ENCODE results near the gene MSRB1. TPM values are rescaled to one million over a fixed set of nuclear protein-coding genes. Genes with fewer than 3 reads are reported as not detected.
"Not testable (repeated sequence)": the region's sequence is repeated elsewhere in the genome, so short reads cannot be mapped to it uniquely, and the experiment has no call there.

The MSRB1 gene
- total and polyA plus RNA-seq, 8 donors = 29.7 to 94.4 (median 57.0) TPM

DNA sequence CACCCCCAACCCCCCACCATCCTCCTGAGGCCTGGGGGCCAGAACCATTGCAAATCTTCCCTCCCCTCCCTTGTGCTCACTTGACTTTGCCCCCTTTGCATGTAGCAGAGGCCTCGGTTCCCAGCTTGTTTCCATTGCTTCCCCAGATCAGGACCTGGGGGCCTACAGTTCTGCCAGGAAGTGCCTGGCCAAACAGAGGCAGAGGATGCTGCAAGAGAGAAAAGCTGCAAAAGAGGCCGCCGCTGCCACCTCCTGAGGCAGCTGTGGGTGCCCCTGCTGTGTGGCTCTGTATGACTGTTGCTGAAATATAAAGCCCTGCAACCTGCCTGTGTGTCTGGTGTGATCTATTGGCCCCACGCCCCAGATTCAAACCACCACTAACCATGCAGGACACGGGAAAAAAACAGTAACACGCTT, 18.7 kb upstream of the MSRB1 start:
- TF ChIP-seq, protein P1, sequence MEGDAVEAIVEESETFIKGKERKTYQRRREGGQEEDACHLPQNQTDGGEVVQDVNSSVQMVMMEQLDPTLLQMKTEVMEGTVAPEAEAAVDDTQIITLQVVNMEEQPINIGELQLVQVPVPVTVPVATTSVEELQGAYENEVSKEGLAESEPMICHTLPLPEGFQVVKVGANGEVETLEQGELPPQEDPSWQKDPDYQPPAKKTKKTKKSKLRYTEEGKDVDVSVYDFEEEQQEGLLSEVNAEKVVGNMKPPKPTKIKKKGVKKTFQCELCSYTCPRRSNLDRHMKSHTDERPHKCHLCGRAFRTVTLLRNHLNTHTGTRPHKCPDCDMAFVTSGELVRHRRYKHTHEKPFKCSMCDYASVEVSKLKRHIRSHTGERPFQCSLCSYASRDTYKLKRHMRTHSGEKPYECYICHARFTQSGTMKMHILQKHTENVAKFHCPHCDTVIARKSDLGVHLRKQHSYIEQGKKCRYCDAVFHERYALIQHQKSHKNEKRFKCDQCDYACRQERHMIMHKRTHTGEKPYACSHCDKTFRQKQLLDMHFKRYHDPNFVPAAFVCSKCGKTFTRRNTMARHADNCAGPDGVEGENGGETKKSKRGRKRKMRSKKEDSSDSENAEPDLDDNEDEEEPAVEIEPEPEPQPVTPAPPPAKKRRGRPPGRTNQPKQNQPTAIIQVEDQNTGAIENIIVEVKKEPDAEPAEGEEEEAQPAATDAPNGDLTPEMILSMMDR (IDR thresholded peaks at IDR 0.05) = no peak
- DNase-seq (peak in 2 of 6 donors; percentile 43 to 45), ATAC-seq (no peak), FAIRE-seq (no peak)
- 61% methylated on average over 6 of the region's 6 CpGs for WGBS, 2 donors
- intact Hi-C loops (cut with DNase I) = no loop called here
- Histone ChIP-seq H3K4me1 (peaks cover 0 to 25% (median 20%) of the 10 kb centered on the region in 3 donors), H3K9me3 (no peaks in the 10 kb centered on the region), H3K27me3 (no peaks in the 10 kb centered on the region), H3K27ac (no peak overlapping the region), H3K36me3 (peaks cover 0 to 20% (median 10%) of the 10 kb centered on the region in 3 donors), H3K4me3 (no peak overlapping the region)

- DNase-seq (peak in 2 of 6 donors; percentile 24 to 55), ATAC-seq (no peak), FAIRE-seq (no peak)
- TF ChIP-seq, protein P1 (IDR thresholded peaks at IDR 0.05) = no peak
- Histone ChIP-seq H3K36me3 (peaks cover 0 to 20% (median 10%) of the 10 kb centered on the region in 3 donors), H3K27ac (no peak overlapping the region), H3K4me1 (peaks cover 0 to 23% (median 20%) of the 10 kb centered on the region in 3 donors), H3K4me3 (peak overlapping the region in 3 of 4 donors; percentile 32 to 84 (median 72)), H3K9me3 (no peaks in the 10 kb centered on the region), H3K27me3 (no peaks in the 10 kb centered on the region)
- intact Hi-C loops (cut with DNase I) = no loop called here
- WGBS, 2 donors = 43 to 45% methylated on average over 20 of the region's 20 CpGs
Measured at GRCh38 chr16:1960665-1961630, 17.9 kb upstream of the MSRB1 start.

DNA sequence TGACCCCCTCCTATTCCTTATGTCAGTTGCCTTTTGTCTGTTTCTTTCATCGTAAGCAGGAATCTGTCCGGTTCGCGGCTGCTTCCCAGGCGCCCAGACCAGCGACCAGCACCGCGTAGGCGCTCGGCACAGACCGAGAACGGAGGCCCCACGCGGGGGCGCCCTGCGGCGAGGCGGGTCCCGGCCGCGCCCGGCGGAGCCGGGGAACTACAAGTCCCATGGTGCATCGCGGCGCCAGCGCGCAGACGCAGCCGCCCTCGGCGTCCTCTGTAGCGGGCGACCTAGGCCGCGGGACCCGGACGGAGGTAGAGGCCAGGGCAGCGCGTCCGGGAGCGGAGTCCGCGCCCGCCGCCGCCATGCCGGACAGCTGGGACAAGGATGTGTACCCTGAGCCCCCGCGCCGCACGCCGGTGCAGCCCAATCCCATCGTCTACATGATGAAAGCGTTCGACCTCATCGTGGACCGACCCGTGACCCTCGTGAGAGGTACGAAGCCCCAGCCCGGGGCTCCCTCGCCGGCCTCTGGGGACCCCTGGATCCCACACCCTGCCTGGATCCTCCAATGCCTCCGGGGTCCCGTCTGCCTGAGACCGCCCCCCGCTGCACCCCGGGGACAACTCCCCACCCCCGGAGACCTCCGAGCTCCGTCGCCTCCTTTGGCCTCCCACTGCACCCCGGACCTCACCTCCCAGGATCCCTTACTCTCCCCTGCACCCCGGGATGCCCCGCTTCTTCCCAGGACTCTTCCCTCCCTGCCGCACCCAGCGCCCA, 16.5 kb upstream of the MSRB1 start, which contains the start of gene NDUFB10:
Gene NDUFB10, plus strand, starts transcription at position 270 of the 771 bp plus-strand sequence. Its CDS starts 87 bp downstream, at position 357.
- 0 to 1% methylated on average over 73 to 79 of the region's 79 CpGs for WGBS, 2 donors
- peak; percentile 86 to 93 (median 90) for ATAC-seq
- Histone ChIP-seq H3K27me3 (no peaks in the 10 kb centered on the region), H3K9me3 (no peaks in the 10 kb centered on the region), H3K36me3 (peaks cover 0 to 20% (median 10%) of the 10 kb centered on the region in 3 donors), H3K27ac (peak within 1 kb of the TSS; percentile 35 to 79 (median 66)), H3K4me1 (peaks cover 0 to 21% (median 17%) of the 10 kb centered on the region in 3 donors), H3K4me3 (peak within 1 kb of the TSS; percentile 32 to 91 (median 78))
- TF ChIP-seq, protein P1 (IDR thresholded peaks at IDR 0.05) = peak; percentile 25 to 56 (median 51)
- intact Hi-C loops (cut with DNase I) = no loop called here
- FAIRE-seq = no peak
- peak; percentile 89 to 99 (median 96) for DNase-seq

- TF ChIP-seq, protein P1 (IDR thresholded peaks at IDR 0.05) = no peak
- peaks cover 0 to 26% (median 17%) of the 10 kb centered on the region in 3 donors for H3K4me1 ChIP-seq
- H3K4me3 ChIP-seq = peak overlapping the region in 2 of 4 donors; percentile 72 to 84
- intact Hi-C loops (cut with DNase I) = no loop called here
- no peaks in the 10 kb centered on the region for H3K27me3 ChIP-seq
- peaks cover 0 to 20% (median 10%) of the 10 kb centered on the region in 3 donors for H3K36me3 ChIP-seq
- peak in 5 of 6 donors; percentile 28 to 82 (median 67) for DNase-seq
- H3K27ac ChIP-seq = peak overlapping the region in 1 of 4 donors; percentile 79
- no peaks in the 10 kb centered on the region for H3K9me3 ChIP-seq
- 23 to 25% methylated on average over 14 of the region's 14 CpGs for WGBS, 2 donors
- no peak for FAIRE-seq
- peak in 1 of 4 donors; percentile 0 for ATAC-seq
Measured at GRCh38 chr16:1958715-1959268, 15.8 kb upstream of the MSRB1 start.

- H3K27ac ChIP-seq; intact Hi-C loops (cut with DNase I); FAIRE-seq; H3K9me3 ChIP-seq; H3K27me3 ChIP-seq; ATAC-seq; H3K4me3 ChIP-seq: not testable (repeated sequence)
- Histone ChIP-seq H3K36me3 (peaks cover 0 to 20% (median 10%) of the 10 kb centered on the region in 3 donors), H3K4me1 (peaks cover 0 to 20% (median 12%) of the 10 kb centered on the region in 3 donors)
- 62 to 72% methylated on average over 23 to 30 of the region's 30 CpGs for whole genome bisulfite sequencing, 2 donors
- peak in 3 of 6 donors; percentile 55 to 76 (median 64) for DNase-seq
Measured at GRCh38 chr16:1958143-1958491, 15.1 kb upstream of the MSRB1 start.

DNA sequence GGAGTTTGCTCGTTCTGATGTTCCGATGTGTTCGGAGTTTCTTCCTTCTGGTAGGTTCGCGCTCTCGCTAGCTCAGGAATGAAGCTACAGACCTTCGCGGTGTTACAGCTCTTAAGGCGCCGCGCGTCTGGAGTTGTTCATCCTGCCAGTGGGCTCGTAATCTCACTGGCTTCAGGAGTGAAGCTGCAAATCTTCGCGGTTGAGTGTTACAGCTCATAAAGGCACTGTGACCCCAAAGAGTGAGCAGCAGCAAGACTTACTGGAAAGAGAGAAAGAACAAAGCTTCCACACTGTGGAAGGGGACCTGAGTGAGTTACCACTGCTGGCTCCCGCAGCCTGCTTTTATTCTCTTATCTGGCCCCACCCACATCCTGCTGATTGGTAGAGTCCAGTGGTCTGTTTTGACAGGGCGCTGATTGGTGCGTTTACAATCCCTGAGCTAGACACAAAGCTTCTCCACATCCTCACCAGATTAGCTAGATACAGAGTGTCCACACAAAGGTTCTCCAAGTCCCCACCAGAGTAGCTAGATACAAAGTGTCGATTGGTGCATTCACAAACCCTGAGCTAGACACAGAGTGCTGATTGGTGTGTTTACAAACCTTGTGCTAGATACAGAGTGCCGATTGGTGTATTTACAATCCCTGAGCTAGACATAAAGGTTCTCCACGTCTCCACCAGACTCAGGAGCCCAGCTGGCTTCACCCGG, 14.6 kb upstream of the MSRB1 start:
- ATAC-seq; H3K9me3 ChIP-seq; H3K4me3 ChIP-seq; intact Hi-C loops (cut with DNase I); DNase-seq; H3K27me3 ChIP-seq; FAIRE-seq; H3K27ac ChIP-seq: not testable (repeated sequence)
- H3K4me1 ChIP-seq = peaks cover 0 to 17% (median 8%) of the 10 kb centered on the region in 3 donors
- H3K36me3 ChIP-seq = peaks cover 0 to 15% (median 10%) of the 10 kb centered on the region in 3 donors
- 83 to 86% methylated on average over 21 of the region's 22 CpGs for WGBS, 2 donors
